Psoas muscle (tissue), 8 donors: Measurements from ENCODE around the gene CNTFR. TPM values are rescaled to one million over a fixed set of nuclear protein-coding genes. Genes with fewer than 3 reads are reported as not detected.
"Not testable (repeated sequence)": the region's sequence is repeated elsewhere in the genome, so short reads cannot be mapped to it uniquely, and the experiment has no call there.

Experiments used
- ATAC-seq, 4 donors: fragments of 200-7000 bp; cut with Tn5 transposase; one replicate each; pipeline ENCODE4 v1.9.1; 2020; ENCODE audit warnings: moderate library complexity in 3 of 4, mild to moderate bottlenecking in 2 of 4
- DNase-seq, 2 donors: peaks; one replicate each; pipeline ENCODE4 v3.0.0-alpha.2; 2020
- H3K27ac ChIP-seq: fragments of 200-600 bp; one replicate; pipeline ENCODE4 v1.8.0; 2022
- H3K27me3 ChIP-seq, 3 donors: fragments of 200-600 bp in 1 of 3; one replicate each; pipeline versions ENCODE4 v1.6.1 to v1.8.0; 2013 to 2022; ENCODE audit warnings: low read length in 2 of 3, mild to moderate bottlenecking in 2 of 3, moderate library complexity in 1 of 3; ENCODE audit not compliant: insufficient read depth in 3 of 3
- H3K36me3 ChIP-seq, 2 donors: fragments of 200-600 bp in 1 of 2; one replicate each; pipeline versions ENCODE4 v1.6.1 to v1.8.0; 2013 to 2022; ENCODE audit warnings: low read depth in 1 of 2, mild to moderate bottlenecking in 1 of 2, moderate library complexity in 1 of 2; ENCODE audit not compliant: insufficient read depth in 1 of 2
- H3K4me1 ChIP-seq: fragments of 200-600 bp; one replicate; pipeline ENCODE4 v1.8.0; 2022
- H3K4me3 ChIP-seq: fragments of 200-600 bp; one replicate; pipeline ENCODE4 v1.8.0; 2022; ENCODE audit warnings: mild to moderate bottlenecking
- H3K9me3 ChIP-seq: fragments of 200-600 bp; one replicate; pipeline ENCODE4 v1.8.0; 2022
- CTCF ChIP-seq: fragments of 200-600 bp; IDR thresholded peaks from one replicate; pipeline ENCODE4 v1.8.0; 2022; ENCODE audit warnings: antibody characterized with exemption
- WGBS, 3 donors: extraction: QIAGEN DNeasy Blood & Tissue Kit; methylation state at CpG; one replicate each; pipeline versions ENCODE4 v1.1.6 to v1.1.7; 2013; 5-methylcytosine and 5-hydroxymethylcytosine counted together
- intact Hi-C, 2 donors: fragments of 100-400 bp; cut with DNase I; formaldehyde crosslinking; loops; one replicate each; pipeline versions ENCODE4 v1.11.0 to v1.14.2; 2022
- polyA plus RNA-seq, 3 donors: library from polyadenylated mRNA; stranded (reverse); fragments of 200-250 nt; gene quantifications; one replicate each; pipeline ENCODE4 v1.2.3, GENCODE V29; 2013
- total RNA-seq, 4 donors: library from RNA; stranded (reverse); fragmentation: NEBNext Ultra II Directional in 2 of 4; extraction: Animal tissue kit (Norgen Biotek cat#: 25700) in 2 of 4; gene quantifications; one replicate each; pipeline versions ENCODE4 v1.2.1 to v1.2.4, GENCODE V29; 2021 to 2023
- donor health status: healthy with polysubstance abuse.
- donor health status: DM: no; HTN: no; CAD: no; lungs with moderate emphysema.
- donor health status: Bipolar disorder and iron deficiency.
- donor health status: healthy.
- donor health status: DM: yes; HTN: yes; CAD: no.
- donor health status: DM: no; HTN: no; CAD: no.
- donor health status: DM: no; HTN: no; CAD: no.
- donor health status: DM: yes; HTN: yes; CAD: no.

The CNTFR gene
- total and polyA plus RNA-seq, 7 donors: 32.3 to 97.4 (median 64.4) TPM

- Histone ChIP-seq H3K36me3 (no peaks in the 10 kb centered on the region), H3K27ac (no peak overlapping the region), H3K4me3 (no peak overlapping the region), H3K27me3 (peaks cover 0 to 4% (median 0%) of the 10 kb centered on the region in 3 donors), H3K4me1 (no peaks in the 10 kb centered on the region), H3K9me3 (no peaks in the 10 kb centered on the region)
- intact Hi-C loops: no loop called here
- 84 to 92% (median 88%) methylated on average over 6 of the region's 6 CpGs for WGBS, 3 donors
- no peak for TF ChIP-seq CTCF
- DNase-seq: no peak
- no peak for ATAC-seq
Observed at GRCh38 chr9:34545497-34545896, 44.0 kb downstream of the CNTFR start.

GRCh38 chr9:34544035-34544434 lies 45.5 kb downstream of the CNTFR start:
- WGBS, 3 donors: 61 to 68% (median 65%) methylated on average over 5 of the region's 5 CpGs
- peaks cover 0 to 4% (median 0%) of the 10 kb centered on the region in 3 donors for H3K27me3 ChIP-seq
- no peaks in the 10 kb centered on the region for H3K9me3 ChIP-seq

GRCh38 chr9:34541540-34541939 lies 48.0 kb downstream of the CNTFR start:
- H3K9me3 ChIP-seq: no peaks in the 10 kb centered on the region
- no peak overlapping the region for H3K27ac ChIP-seq
- no peaks in the 10 kb centered on the region for H3K4me1 ChIP-seq
- peak in 1 of 2 donors; percentile 25 for DNase-seq
- H3K4me3 ChIP-seq: no peak overlapping the region
- ATAC-seq: no peak
- no peaks in the 10 kb centered on the region for H3K36me3 ChIP-seq
- peaks cover 0 to 4% (median 0%) of the 10 kb centered on the region in 3 donors for H3K27me3 ChIP-seq
- intact Hi-C loops: no loop called here
- 71 to 75% (median 75%) methylated on average over 7 of the region's 7 CpGs for WGBS, 3 donors
- TF ChIP-seq CTCF: no peak

More at GRCh38 chr9:34544035-34544434, 45.5 kb downstream of the CNTFR start:
- no peak for ATAC-seq
- no peak overlapping the region for H3K4me3 ChIP-seq
- intact Hi-C loops: no loop called here
- no peaks in the 10 kb centered on the region for H3K4me1 ChIP-seq
- H3K36me3 ChIP-seq: no peaks in the 10 kb centered on the region
- no peak overlapping the region for H3K27ac ChIP-seq
- no peak for TF ChIP-seq CTCF
- no peak for DNase-seq

GRCh38 chr9:34540827-34541226 lies 48.7 kb downstream of the CNTFR start:
- intact Hi-C loops: no loop called here
- Histone ChIP-seq H3K9me3 (no peaks in the 10 kb centered on the region), H3K27me3 (peaks cover 0 to 4% (median 0%) of the 10 kb centered on the region in 3 donors), H3K27ac (no peak overlapping the region), H3K4me1 (no peaks in the 10 kb centered on the region), H3K36me3 (no peaks in the 10 kb centered on the region), H3K4me3 (no peak overlapping the region)
- no peak for DNase-seq
- WGBS, 3 donors: 64 to 81% (median 80%) methylated on average over 2 of the region's 2 CpGs
- TF ChIP-seq CTCF: no peak
- no peak for ATAC-seq

- H3K27ac ChIP-seq: no peak overlapping the region
- 40 to 56% (median 45%) methylated on average over 6 to 7 of the region's 7 CpGs for WGBS, 3 donors
- no peaks in the 10 kb centered on the region for H3K36me3 ChIP-seq
- intact Hi-C loops: no loop called here
- ATAC-seq (no peak), DNase-seq (no peak)
- H3K4me3 ChIP-seq: no peak overlapping the region
- H3K4me1 ChIP-seq: no peaks in the 10 kb centered on the region
- H3K27me3 ChIP-seq: peaks cover 0 to 14% (median 3%) of the 10 kb centered on the region in 3 donors
- no peaks in the 10 kb centered on the region for H3K9me3 ChIP-seq
- TF ChIP-seq CTCF: no peak
Observed at GRCh38 chr9:34536685-34537084, 52.8 kb downstream of the CNTFR start.

- peaks cover 0 to 14% (median 3%) of the 10 kb centered on the region in 3 donors for H3K27me3 ChIP-seq
- H3K4me3 ChIP-seq, H3K27ac ChIP-seq, DNase-seq, ATAC-seq, intact Hi-C loops, H3K4me1 ChIP-seq, H3K36me3 ChIP-seq, H3K9me3 ChIP-seq: not testable (repeated sequence)
- WGBS, 3 donors: 85 to 93% (median 86%) methylated on average over 7 to 8 of the region's 8 CpGs
Observed at GRCh38 chr9:34532041-34532440, 57.5 kb downstream of the CNTFR start.
